Breast epithelium (tissue), 3 donors: Measurements from ENCODE around the gene MED8.

ENCODE experiments used
- POLR2A ChIP-seq: fragments of 450-650 bp; IDR thresholded peaks from one replicate; pipeline ENCODE4 v1.6.1; 2016; ENCODE audit warnings: antibody characterized with exemption, mild to moderate bottlenecking, moderate library complexity
- TF ChIP-seq, protein P1 (sequence below), 3 donors: fragments of 450-650 bp; IDR thresholded peaks; one replicate each; pipeline ENCODE4 v1.5.1; 2016 to 2017; ENCODE audit warnings: antibody characterized with exemption in 3 of 3, mild to moderate bottlenecking in 3 of 3, moderate library complexity in 3 of 3

DNA sequence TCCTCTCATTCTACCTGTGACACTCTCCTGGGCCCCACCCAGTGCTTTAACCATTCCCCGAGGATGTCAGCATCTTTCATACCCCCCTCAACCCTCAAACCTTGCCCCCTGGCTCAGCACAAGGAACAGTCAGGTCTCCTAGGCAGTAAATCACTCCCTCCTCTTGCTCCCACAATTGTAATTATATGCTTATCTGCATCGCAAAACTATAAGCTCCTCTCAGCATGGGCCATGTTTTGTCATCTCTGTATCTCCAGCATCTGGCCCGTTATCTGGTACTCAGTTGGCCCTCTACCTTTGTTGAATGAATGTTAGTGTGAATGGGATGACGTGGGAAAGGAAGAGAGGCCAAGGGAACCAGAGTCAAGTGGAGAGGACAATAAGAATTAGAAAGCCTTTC lies 19.0 kb downstream of the MED8 start:
- TF ChIP-seq, protein P1, sequence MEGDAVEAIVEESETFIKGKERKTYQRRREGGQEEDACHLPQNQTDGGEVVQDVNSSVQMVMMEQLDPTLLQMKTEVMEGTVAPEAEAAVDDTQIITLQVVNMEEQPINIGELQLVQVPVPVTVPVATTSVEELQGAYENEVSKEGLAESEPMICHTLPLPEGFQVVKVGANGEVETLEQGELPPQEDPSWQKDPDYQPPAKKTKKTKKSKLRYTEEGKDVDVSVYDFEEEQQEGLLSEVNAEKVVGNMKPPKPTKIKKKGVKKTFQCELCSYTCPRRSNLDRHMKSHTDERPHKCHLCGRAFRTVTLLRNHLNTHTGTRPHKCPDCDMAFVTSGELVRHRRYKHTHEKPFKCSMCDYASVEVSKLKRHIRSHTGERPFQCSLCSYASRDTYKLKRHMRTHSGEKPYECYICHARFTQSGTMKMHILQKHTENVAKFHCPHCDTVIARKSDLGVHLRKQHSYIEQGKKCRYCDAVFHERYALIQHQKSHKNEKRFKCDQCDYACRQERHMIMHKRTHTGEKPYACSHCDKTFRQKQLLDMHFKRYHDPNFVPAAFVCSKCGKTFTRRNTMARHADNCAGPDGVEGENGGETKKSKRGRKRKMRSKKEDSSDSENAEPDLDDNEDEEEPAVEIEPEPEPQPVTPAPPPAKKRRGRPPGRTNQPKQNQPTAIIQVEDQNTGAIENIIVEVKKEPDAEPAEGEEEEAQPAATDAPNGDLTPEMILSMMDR (IDR thresholded peaks at IDR 0.05) = no peak
- TF ChIP-seq POLR2A = no peak
